Kidney (tissue), 14 donors: ENCODE data around the gene SCIN. TPM values are rescaled to one million over a fixed set of nuclear protein-coding genes. Genes with fewer than 3 reads are reported as not detected.

Source experiments
- DNase-seq, 5 donors: peaks; one replicate each; pipeline ENCODE4 v3.0.0-alpha.2; 2013 to 2020
- FAIRE-seq: peaks from 2 replicates; lab custom pipeline; 2012; peaks lifted over from hg19 to GRCh38; lab: Jason Lieb, UNC
- H3K27ac ChIP-seq, 2 donors: one replicate each; pipeline ENCODE4 v1.7.0; 2013; ENCODE audit warnings: low read depth in 2 of 2, low read length in 2 of 2, inconsistent platforms in 1 of 2
- H3K27me3 ChIP-seq: one replicate; pipeline ENCODE4 v1.7.1; 2013; ENCODE audit warnings: low read length, inconsistent platforms; ENCODE audit not compliant: control insufficient read depth, insufficient read depth
- H3K36me3 ChIP-seq, 3 donors: one replicate each; pipeline versions ENCODE4 v1.7.0 to v1.7.1; 2013; ENCODE audit warnings: low read length in 3 of 3, control low read depth in 1 of 3, inconsistent platforms in 1 of 3; ENCODE audit not compliant: insufficient read depth in 3 of 3, control insufficient read depth in 2 of 3
- H3K4me1 ChIP-seq, 3 donors: one replicate each; pipeline versions ENCODE4 v1.7.0 to v1.7.1; 2013; ENCODE audit warnings: low read length in 3 of 3, inconsistent platforms in 1 of 3, low read depth in 1 of 3; ENCODE audit not compliant: control insufficient read depth in 2 of 3, insufficient read depth in 2 of 3
- H3K4me3 ChIP-seq, 3 donors: one replicate each; pipeline versions ENCODE4 v1.7.0 to v1.8.1; 2013; ENCODE audit warnings: low read length in 3 of 3, control low read depth in 1 of 3, inconsistent platforms in 1 of 3
- H3K9ac ChIP-seq, 3 donors: one replicate each; pipeline versions ENCODE4 v1.7.0 to v1.7.1; 2013; ENCODE audit warnings: low read length in 3 of 3, control low read depth in 1 of 3, inconsistent platforms in 1 of 3
- H3K9me3 ChIP-seq, 3 donors: one replicate each; pipeline versions ENCODE4 v1.7.0 to v1.7.1; 2013; ENCODE audit warnings: low read length in 3 of 3, control low read depth in 1 of 3, inconsistent platforms in 1 of 3; ENCODE audit not compliant: control insufficient read depth in 2 of 3, insufficient read depth in 1 of 3
- intact Hi-C: fragments of 100-400 bp; cut with DNase I; formaldehyde crosslinking; loops from one replicate; pipeline ENCODE4 v1.11.1; 2022
- polyA plus RNA-seq: library from polyadenylated mRNA; stranded (reverse); fragments of 350-450 nt; fragmentation: Illumina TruSeq; extraction: RNeasy Lipid Tissue Mini Kit (QIAGEN cat#74804); gene quantifications from one replicate; pipeline ENCODE4 v1.2.3, GENCODE V29; 2014; ENCODE audit warnings: low read depth, low replicate concordance; ENCODE audit not compliant: insufficient read depth
- total RNA-seq: library from RNA; stranded (reverse); fragmentation: NEBNext Ultra II Directional; extraction: Animal tissue kit (Norgen Biotek cat#: 25700); gene quantifications from one replicate; pipeline ENCODE4 v1.2.1, GENCODE V29; 2021
- TF ChIP-seq, protein P1 (sequence below): IDR thresholded peaks from 3 replicates; pipeline ENCODE4 v1.5.1; 2012; ENCODE audit warnings: mild to moderate bottlenecking, moderate library complexity, borderline replicate concordance; ENCODE audit not compliant: insufficient read depth; ENCODE audit errors: extremely low read depth
- donor health status: control.
- donor health status: control.
- donor health status: control.
- donor health status: control.
- donor health status: control.
- donor health status: DM: yes; HTN: yes; CAD: no.
- donor health status: Normal renal cell carcinoma (clear cell type).

Gene SCIN
- total and polyA plus RNA-seq, 2 donors from 2014 or later, result 62.8 to 141 TPM

GRCh38 chr7:12705878-12706277 is 135.4 kb downstream of the SCIN start:
- intact Hi-C loops, result no loop called here
- Histone ChIP-seq H3K27me3 (no peaks in the 10 kb centered on the region), H3K9me3 (peaks cover 0 to 3% (median 0%) of the 10 kb centered on the region in 3 donors), H3K36me3 (no peaks in the 10 kb centered on the region), H3K4me1 (no peaks in the 10 kb centered on the region), H3K4me3 (no peak overlapping the region), H3K27ac (no peak overlapping the region), H3K9ac (no peak overlapping the region)
- TF ChIP-seq, protein P1, sequence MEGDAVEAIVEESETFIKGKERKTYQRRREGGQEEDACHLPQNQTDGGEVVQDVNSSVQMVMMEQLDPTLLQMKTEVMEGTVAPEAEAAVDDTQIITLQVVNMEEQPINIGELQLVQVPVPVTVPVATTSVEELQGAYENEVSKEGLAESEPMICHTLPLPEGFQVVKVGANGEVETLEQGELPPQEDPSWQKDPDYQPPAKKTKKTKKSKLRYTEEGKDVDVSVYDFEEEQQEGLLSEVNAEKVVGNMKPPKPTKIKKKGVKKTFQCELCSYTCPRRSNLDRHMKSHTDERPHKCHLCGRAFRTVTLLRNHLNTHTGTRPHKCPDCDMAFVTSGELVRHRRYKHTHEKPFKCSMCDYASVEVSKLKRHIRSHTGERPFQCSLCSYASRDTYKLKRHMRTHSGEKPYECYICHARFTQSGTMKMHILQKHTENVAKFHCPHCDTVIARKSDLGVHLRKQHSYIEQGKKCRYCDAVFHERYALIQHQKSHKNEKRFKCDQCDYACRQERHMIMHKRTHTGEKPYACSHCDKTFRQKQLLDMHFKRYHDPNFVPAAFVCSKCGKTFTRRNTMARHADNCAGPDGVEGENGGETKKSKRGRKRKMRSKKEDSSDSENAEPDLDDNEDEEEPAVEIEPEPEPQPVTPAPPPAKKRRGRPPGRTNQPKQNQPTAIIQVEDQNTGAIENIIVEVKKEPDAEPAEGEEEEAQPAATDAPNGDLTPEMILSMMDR, result no peak
- DNase-seq, result no peak
- FAIRE-seq, result no peak

- Histone ChIP-seq H3K4me1 (no peaks in the 10 kb centered on the region), H3K27ac (no peak overlapping the region), H3K4me3 (no peak overlapping the region), H3K36me3 (no peaks in the 10 kb centered on the region), H3K9me3 (no peaks in the 10 kb centered on the region), H3K9ac (no peak overlapping the region), H3K27me3 (no peaks in the 10 kb centered on the region)
- TF ChIP-seq, protein P1, result no peak
- no peak for FAIRE-seq
- peak in 3 of 5 donors; percentile 11 to 66 (median 62) for DNase-seq
- intact Hi-C loops, result no loop called here
These were observed 136.5 kb downstream of the SCIN start for GRCh38 chr7:12706900-12707536.

DNA sequence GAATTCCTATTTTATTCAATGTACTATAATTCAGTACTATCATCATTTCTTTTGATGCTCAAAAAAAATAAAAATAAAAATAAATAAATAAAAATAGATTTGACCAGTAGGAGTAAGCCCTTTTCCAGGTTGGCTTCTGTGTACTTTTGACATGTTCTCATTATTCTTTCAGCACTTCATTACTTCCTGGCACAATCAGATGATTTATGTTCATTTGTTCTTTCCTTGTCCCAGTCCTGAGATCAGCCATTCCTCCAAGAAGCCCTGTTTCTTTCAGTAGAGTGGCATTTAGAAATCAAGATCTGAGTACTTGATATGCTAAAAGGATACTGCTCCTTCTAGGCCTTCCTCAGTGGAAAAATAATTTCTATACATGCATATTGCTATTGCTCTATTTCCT is 137.8 kb downstream of the SCIN start:
- Histone ChIP-seq H3K9me3 (no peaks in the 10 kb centered on the region), H3K27me3 (no peaks in the 10 kb centered on the region), H3K4me3 (no peak overlapping the region), H3K27ac (no peak overlapping the region), H3K36me3 (no peaks in the 10 kb centered on the region), H3K4me1 (no peaks in the 10 kb centered on the region), H3K9ac (no peak overlapping the region)
- TF ChIP-seq, protein P1, result no peak
- intact Hi-C loops, result no loop called here
- DNase-seq (no peak), FAIRE-seq (no peak)

Other genes starting within 250 kb of the SCIN start
- gene VWDE, start 166.9 kb upstream of the SCIN start, total RNA-seq, result 1.5 TPM
- gene VWDE, start 166.9 kb upstream of the SCIN start, polyA plus RNA-seq, result 0.69 TPM
- gene ARL4A, start 116.9 kb downstream of the SCIN start, total RNA-seq, result 21.6 TPM
- 11.8 TPM for gene ARL4A, start 116.9 kb downstream of the SCIN start, polyA plus RNA-seq